A549 (cell line): ENCODE results near the gene COA7.

Experiments
- BCL3 ChIP-seq: fragments of >200 bp; sonication (Bioruptor Twin); formaldehyde crosslinking; IDR thresholded peaks from 3 replicates; pipeline ENCODE4 v1.6.1; 2016
- BHLHE40 ChIP-seq: IDR thresholded peaks from 2 replicates; pipeline ENCODE4 v1.6.1; 2012; ENCODE audit warnings: low read depth, low read length, inconsistent platforms
- EHMT2 ChIP-seq: fragments of 200-600 bp; sonication (generic); IDR thresholded peaks from 2 replicates; pipeline ENCODE4 v1.6.1; 2016; ENCODE audit warnings: antibody characterized with exemption, low read depth, mild to moderate bottlenecking, moderate library complexity
- EP300 ChIP-seq, 2 experiments: fragments of >200 bp; sonication (Bioruptor Twin); formaldehyde crosslinking; IDR thresholded peaks; 2 replicates in 1 of 2; 3 replicates in 1 of 2; pipeline ENCODE4 v1.6.1; 2016 to 2017
- MAX ChIP-seq: IDR thresholded peaks from 2 replicates; pipeline ENCODE4 v1.6.1; 2012
- MAZ ChIP-seq: fragments of 150-350 bp; IDR thresholded peaks from 2 replicates; pipeline ENCODE4 v1.6.1; 2014; ENCODE audit warnings: antibody characterized with exemption, low read depth, low read length, borderline replicate concordance
- NR3C1 ChIP-seq: fragments of >200 bp; sonication (Bioruptor Twin); formaldehyde crosslinking; IDR thresholded peaks from 3 replicates; pipeline ENCODE4 v1.6.1; 2017
- POLR2A ChIP-seq: IDR thresholded peaks from 2 replicates; pipeline ENCODE4 v1.6.1; 2012; ENCODE audit warnings: mild to moderate bottlenecking, low read length
- POLR2AphosphoS2 ChIP-seq: conservative IDR thresholded peaks from 2 replicates; pipeline ENCODE4 v1.6.1; 2012; ENCODE audit warnings: low read length, improper control_type of control experiment, inconsistent platforms
- RARB ChIP-seq: fragments of 250-450 bp; sonication (Bioruptor Pico); IDR thresholded peaks from 2 replicates; pipeline ENCODE4 v1.8.0; 2021; ENCODE audit warnings: mild to moderate bottlenecking, moderate library complexity
- REST ChIP-seq: fragments of 200-600 bp; sonication (generic); IDR thresholded peaks from 2 replicates; pipeline ENCODE4 v1.6.1; 2016; ENCODE audit warnings: antibody characterized with exemption, mild to moderate bottlenecking, moderate library complexity
- RFX5 ChIP-seq: fragments of 450-650 bp; IDR thresholded peaks from 2 replicates; pipeline ENCODE4 v1.7.1; 2014; ENCODE audit warnings: antibody characterized with exemption, mild to moderate bottlenecking, moderate library complexity
- TF ChIP-seq, protein P1 (sequence below): fragments of >200 bp; sonication (Bioruptor Twin); formaldehyde crosslinking; IDR thresholded peaks from 3 replicates; pipeline ENCODE4 v1.5.1; 2016

GRCh38 chr1:52727956-52728656 lies 30.0 kb upstream of the COA7 start:
- no peak for TF ChIP-seq POLR2A
- no peak for TF ChIP-seq MAZ
- no peak for TF ChIP-seq RFX5
- no peak for TF ChIP-seq REST
- TF ChIP-seq, protein P1, sequence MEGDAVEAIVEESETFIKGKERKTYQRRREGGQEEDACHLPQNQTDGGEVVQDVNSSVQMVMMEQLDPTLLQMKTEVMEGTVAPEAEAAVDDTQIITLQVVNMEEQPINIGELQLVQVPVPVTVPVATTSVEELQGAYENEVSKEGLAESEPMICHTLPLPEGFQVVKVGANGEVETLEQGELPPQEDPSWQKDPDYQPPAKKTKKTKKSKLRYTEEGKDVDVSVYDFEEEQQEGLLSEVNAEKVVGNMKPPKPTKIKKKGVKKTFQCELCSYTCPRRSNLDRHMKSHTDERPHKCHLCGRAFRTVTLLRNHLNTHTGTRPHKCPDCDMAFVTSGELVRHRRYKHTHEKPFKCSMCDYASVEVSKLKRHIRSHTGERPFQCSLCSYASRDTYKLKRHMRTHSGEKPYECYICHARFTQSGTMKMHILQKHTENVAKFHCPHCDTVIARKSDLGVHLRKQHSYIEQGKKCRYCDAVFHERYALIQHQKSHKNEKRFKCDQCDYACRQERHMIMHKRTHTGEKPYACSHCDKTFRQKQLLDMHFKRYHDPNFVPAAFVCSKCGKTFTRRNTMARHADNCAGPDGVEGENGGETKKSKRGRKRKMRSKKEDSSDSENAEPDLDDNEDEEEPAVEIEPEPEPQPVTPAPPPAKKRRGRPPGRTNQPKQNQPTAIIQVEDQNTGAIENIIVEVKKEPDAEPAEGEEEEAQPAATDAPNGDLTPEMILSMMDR = no peak
- no peak for TF ChIP-seq RARB (CRISPR knock-in tag)
- no peak for TF ChIP-seq NR3C1
- no peak for TF ChIP-seq EP300 (IDR thresholded peaks at IDR 0.05)
- no peak for TF ChIP-seq POLR2AphosphoS2
- no peak for TF ChIP-seq MAX
- TF ChIP-seq BCL3 = no peak
- no peak for TF ChIP-seq BHLHE40
- no peak for TF ChIP-seq EHMT2
